AG10803 (cell line): Measurements from ENCODE around the gene CMTM7.

Source experiments
- DNase-seq: peaks from one replicate; pipeline ENCODE4 v3.0.0; 2010; ENCODE audit warnings: low read depth
- H3K4me3 ChIP-seq: 2 replicates; pipeline ENCODE4 v1.5.1; 2011; ENCODE audit warnings: mild to moderate bottlenecking, low read length, control low read depth
- TF ChIP-seq, protein P1 (sequence below): conservative IDR thresholded peaks from 2 replicates; pipeline ENCODE4 v1.5.1; 2011; ENCODE audit warnings: mild to moderate bottlenecking, low read length, control low read depth, inconsistent platforms

Gene CMTM7

DNA sequence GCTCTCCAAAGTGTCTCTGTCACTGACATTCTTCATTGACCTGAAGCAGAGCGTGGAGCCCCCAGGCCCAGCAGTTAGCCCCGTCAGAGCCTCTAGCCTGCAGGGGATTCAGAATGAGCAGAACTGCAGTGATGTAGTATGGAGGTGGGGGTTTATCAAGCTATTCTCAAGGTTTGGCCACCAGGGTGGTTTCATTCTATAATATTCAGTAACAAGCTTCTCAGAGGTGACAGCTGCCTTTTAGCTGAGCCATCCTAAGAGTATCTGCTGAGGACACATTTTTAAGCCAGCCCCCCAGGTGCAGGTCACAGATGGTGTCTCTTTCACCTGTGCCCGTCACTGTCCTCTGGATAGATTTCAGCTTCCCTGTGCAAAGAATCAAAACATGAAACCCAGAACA is 31.9 kb downstream of the CMTM7 start:
- TF ChIP-seq, protein P1, sequence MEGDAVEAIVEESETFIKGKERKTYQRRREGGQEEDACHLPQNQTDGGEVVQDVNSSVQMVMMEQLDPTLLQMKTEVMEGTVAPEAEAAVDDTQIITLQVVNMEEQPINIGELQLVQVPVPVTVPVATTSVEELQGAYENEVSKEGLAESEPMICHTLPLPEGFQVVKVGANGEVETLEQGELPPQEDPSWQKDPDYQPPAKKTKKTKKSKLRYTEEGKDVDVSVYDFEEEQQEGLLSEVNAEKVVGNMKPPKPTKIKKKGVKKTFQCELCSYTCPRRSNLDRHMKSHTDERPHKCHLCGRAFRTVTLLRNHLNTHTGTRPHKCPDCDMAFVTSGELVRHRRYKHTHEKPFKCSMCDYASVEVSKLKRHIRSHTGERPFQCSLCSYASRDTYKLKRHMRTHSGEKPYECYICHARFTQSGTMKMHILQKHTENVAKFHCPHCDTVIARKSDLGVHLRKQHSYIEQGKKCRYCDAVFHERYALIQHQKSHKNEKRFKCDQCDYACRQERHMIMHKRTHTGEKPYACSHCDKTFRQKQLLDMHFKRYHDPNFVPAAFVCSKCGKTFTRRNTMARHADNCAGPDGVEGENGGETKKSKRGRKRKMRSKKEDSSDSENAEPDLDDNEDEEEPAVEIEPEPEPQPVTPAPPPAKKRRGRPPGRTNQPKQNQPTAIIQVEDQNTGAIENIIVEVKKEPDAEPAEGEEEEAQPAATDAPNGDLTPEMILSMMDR = no peak
- DNase-seq = no peak
- H3K4me3 ChIP-seq = no peak overlapping the region

DNA sequence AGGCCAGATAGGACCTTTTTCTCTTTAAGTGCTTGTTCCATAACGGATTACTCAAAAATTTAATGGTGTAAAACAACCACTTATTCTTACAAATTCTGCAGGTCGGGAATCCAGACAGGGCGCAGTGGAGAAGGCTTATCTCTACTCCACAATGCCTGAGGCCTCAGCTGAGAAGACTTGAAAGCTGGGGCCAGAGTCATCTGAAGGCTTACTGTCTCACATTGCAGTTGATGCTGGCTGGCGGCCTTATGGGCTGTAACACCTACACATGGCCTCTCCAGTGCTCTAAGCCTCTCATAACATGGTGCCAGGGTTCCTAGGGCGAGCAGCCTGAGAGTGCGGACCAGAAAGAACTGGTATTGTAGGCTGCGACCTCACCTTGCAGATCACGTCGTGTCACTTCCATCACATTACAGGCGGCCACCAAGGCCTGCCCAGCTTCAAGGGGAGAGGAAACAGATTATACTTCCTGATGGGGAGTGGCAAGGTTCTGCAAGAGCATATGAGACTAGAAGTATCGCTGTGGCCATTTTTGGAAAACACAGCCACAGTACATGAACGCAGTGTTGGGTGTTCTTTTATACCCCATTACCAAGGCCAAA is 32.4 kb downstream of the CMTM7 start:
- TF ChIP-seq, protein P1 = no peak
- DNase-seq = no peak
- no peak overlapping the region for H3K4me3 ChIP-seq

DNA sequence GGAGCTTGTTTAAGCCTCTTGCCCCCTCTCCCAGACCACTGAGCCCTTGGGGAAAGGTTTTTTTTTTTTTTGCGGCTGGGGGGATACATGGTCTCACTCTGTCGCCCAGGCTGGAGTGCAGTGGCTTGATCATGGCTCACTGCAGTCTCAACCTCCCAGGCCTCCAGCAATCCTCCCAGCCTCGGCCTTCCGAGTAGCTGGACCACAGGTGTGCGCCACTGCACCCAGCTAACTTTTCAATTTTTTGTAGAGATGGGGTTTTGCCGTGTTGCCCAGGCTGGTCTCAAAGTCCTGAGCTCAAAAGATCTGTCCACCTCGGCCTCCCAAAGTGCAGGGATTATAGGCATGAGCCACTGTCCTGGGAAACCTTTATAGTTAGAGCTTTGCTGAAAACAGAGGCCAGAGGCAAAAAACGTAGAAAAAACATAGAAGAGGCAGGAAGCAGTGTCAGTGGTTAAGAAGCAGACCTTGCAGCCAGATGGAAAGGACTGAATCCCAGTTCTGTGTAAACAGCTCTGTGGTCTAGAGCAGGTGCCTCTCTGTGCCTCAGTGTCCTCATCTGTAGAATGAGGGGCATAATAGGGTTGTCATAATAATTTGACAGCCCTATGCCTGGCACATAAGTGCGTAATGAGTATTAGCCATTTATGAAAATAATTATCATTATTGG is 33.1 kb downstream of the CMTM7 start:
- no peak overlapping the region for H3K4me3 ChIP-seq
- TF ChIP-seq, protein P1 = no peak
- no peak for DNase-seq

DNA sequence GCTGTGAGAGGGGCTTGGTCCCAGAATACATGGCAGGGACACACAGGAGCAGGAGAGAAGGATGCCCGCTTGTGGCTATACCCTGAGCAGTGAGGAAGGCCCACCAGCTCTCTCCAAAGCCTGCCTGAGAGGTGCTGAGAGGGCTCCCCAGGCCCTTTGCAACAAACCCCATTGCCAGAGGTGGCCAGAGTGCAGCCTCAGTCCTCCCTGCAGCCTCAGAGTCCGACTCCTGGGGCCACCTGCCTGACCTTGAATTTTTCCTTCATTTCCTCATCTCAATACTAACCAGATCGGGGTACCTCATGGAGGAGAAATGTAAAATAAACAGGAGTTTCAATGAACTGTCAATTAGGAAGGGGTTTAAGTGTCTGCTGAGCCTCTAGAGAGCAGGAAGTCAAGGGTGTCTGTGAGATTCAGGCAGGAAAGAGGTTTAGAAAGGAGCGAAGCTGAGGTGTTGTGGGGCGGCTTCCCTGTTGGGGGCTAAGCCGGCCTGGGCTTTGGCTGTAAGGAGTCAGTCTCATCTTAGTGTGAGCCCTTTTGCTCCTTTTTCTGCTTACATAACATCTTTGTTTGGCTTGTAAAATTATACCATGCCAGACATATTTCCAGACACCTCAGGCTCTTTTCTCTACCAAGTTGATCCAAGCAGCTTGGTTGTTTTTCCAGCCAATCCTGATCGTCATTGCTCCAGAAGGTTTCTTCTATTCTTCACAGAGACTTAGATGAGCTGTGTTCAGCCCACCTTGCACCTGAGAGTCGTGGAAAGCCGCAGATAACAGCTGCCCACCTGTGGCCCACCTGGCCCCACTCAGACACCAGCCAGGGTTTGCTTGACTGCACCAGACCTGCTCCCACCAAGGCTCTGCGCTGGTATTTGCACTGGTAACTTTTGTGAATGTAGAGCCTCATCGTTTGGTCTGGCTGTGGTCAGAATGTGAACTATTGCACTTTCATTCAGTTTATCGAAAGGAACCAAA is 36.7 kb downstream of the CMTM7 start:
- TF ChIP-seq, protein P1 = no peak
- H3K4me3 ChIP-seq = no peak overlapping the region
- no peak for DNase-seq

DNA sequence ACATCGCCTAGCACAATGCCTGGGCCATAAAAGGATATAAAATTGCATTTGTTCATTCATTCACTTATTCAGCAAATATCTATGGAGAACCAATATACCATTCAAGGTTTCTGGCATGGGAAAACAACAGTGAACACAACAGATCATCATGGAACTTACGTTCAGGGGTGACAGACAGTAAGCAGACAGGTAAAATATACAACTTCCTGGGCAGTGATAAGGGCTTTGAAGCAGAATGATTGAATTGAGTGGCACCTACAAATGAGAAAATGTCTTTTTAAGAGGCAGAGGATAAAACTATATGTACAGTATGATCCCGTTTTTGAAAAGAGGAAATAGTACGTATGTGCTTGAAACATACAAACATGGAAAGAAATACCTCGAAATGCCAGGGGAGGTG is 39.2 kb downstream of the CMTM7 start:
- TF ChIP-seq, protein P1 = no peak
- no peak overlapping the region for H3K4me3 ChIP-seq
- no peak for DNase-seq

DNA sequence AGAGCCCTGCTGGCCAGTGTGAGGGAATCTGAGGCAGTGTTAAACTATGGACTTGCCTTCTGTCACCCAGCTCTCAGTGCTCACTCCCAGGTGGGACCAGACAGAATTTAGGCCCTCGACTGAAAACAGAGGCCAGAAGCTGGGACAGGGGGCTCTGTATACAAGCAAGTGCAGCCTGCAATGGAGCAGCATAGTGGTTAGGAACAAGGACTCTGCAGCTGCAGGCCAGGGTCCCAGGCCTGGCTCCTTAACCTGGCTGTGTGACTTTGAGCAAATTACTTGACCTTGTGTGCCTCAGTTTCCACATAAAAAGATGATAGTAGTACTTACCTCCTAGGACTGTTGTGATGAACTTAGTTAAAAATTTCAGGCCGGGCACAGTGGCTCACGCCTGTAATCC is 39.8 kb downstream of the CMTM7 start:
- DNase-seq = no peak
- TF ChIP-seq, protein P1 = no peak
- no peak overlapping the region for H3K4me3 ChIP-seq
